ENCODE results near the gene SAP30BP.

DNA sequence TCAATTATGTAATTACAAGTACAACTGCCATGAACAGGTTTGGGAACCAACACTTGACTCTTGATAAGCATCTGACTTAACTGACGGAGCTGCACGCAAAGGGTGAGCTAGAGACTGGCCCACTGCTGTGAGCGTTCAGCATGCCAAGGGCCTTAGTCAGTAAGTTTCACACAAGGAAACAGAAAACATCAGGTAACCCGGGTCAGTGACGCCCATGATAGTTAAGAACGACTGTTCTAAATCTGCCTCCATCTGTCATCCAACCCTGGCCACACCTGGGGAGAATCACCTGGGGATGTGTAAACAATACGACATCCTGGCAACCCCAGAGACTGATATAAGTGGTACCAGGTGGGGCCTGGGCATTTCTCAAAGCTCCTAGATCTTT, 21.6 kb upstream of the SAP30BP start:
- TF ChIP-seq ZFP3 (CRISPR knock-in tag; IDR thresholded peaks at IDR 0.05) (no peak), ISL1 (CRISPR knock-in tag; IDR thresholded peaks at IDR 0.05) (no peak), ARNTL (CRISPR knock-in tag; IDR thresholded peaks at IDR 0.05; ENCODE audit: borderline replicate concordance, low read depth) (no peak), ZNF565 (CRISPR knock-in tag; conservative IDR thresholded peaks at IDR 0.05; ENCODE audit: low read depth) (no peak), TCF4 (CRISPR knock-in tag; IDR thresholded peaks at IDR 0.05; ENCODE audit: borderline replicate concordance) (no peak), GLIS3 (CRISPR knock-in tag; IDR thresholded peaks at IDR 0.05) (no peak), ZFP30 (CRISPR knock-in tag; IDR thresholded peaks at IDR 0.05) (no peak), ZNF70 (CRISPR knock-in tag; IDR thresholded peaks at IDR 0.05) (no peak)
- TF ChIP-seq, protein P1, sequence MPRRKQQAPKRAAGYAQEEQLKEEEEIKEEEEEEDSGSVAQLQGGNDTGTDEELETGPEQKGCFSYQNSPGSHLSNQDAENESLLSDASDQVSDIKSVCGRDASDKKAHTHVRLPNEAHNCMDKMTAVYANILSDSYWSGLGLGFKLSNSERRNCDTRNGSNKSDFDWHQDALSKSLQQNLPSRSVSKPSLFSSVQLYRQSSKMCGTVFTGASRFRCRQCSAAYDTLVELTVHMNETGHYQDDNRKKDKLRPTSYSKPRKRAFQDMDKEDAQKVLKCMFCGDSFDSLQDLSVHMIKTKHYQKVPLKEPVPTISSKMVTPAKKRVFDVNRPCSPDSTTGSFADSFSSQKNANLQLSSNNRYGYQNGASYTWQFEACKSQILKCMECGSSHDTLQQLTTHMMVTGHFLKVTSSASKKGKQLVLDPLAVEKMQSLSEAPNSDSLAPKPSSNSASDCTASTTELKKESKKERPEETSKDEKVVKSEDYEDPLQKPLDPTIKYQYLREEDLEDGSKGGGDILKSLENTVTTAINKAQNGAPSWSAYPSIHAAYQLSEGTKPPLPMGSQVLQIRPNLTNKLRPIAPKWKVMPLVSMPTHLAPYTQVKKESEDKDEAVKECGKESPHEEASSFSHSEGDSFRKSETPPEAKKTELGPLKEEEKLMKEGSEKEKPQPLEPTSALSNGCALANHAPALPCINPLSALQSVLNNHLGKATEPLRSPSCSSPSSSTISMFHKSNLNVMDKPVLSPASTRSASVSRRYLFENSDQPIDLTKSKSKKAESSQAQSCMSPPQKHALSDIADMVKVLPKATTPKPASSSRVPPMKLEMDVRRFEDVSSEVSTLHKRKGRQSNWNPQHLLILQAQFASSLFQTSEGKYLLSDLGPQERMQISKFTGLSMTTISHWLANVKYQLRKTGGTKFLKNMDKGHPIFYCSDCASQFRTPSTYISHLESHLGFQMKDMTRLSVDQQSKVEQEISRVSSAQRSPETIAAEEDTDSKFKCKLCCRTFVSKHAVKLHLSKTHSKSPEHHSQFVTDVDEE (CRISPR knock-in tag; IDR thresholded peaks at IDR 0.05), result no peak
- TF ChIP-seq, protein P2, sequence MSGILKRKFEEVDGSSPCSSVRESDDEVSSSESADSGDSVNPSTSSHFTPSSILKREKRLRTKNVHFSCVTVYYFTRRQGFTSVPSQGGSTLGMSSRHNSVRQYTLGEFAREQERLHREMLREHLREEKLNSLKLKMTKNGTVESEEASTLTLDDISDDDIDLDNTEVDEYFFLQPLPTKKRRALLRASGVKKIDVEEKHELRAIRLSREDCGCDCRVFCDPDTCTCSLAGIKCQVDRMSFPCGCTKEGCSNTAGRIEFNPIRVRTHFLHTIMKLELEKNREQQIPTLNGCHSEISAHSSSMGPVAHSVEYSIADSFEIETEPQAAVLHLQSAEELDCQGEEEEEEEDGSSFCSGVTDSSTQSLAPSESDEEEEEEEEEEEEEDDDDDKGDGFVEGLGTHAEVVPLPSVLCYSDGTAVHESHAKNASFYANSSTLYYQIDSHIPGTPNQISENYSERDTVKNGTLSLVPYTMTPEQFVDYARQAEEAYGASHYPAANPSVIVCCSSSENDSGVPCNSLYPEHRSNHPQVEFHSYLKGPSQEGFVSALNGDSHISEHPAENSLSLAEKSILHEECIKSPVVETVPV (CRISPR knock-in tag; IDR thresholded peaks at IDR 0.05), result no peak
- TF ChIP-seq, protein P3, sequence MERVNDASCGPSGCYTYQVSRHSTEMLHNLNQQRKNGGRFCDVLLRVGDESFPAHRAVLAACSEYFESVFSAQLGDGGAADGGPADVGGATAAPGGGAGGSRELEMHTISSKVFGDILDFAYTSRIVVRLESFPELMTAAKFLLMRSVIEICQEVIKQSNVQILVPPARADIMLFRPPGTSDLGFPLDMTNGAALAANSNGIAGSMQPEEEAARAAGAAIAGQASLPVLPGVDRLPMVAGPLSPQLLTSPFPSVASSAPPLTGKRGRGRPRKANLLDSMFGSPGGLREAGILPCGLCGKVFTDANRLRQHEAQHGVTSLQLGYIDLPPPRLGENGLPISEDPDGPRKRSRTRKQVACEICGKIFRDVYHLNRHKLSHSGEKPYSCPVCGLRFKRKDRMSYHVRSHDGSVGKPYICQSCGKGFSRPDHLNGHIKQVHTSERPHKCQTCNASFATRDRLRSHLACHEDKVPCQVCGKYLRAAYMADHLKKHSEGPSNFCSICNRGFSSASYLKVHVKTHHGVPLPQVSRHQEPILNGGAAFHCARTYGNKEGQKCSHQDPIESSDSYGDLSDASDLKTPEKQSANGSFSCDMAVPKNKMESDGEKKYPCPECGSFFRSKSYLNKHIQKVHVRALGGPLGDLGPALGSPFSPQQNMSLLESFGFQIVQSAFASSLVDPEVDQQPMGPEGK (CRISPR knock-in tag; IDR thresholded peaks at IDR 0.05; ENCODE audit: borderline replicate concordance), result no peak
- TF ChIP-seq, protein P4, sequence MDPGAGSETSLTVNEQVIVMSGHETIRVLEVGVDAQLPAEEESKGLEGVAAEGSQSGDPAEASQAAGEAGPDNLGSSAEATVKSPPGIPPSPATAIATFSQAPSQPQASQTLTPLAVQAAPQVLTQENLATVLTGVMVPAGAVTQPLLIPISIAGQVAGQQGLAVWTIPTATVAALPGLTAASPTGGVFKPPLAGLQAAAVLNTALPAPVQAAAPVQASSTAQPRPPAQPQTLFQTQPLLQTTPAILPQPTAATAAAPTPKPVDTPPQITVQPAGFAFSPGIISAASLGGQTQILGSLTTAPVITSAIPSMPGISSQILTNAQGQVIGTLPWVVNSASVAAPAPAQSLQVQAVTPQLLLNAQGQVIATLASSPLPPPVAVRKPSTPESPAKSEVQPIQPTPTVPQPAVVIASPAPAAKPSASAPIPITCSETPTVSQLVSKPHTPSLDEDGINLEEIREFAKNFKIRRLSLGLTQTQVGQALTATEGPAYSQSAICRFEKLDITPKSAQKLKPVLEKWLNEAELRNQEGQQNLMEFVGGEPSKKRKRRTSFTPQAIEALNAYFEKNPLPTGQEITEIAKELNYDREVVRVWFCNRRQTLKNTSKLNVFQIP (CRISPR knock-in tag; IDR thresholded peaks at IDR 0.05; ENCODE audit: borderline replicate concordance, low read depth), result no peak
- TF ChIP-seq, protein P5, sequence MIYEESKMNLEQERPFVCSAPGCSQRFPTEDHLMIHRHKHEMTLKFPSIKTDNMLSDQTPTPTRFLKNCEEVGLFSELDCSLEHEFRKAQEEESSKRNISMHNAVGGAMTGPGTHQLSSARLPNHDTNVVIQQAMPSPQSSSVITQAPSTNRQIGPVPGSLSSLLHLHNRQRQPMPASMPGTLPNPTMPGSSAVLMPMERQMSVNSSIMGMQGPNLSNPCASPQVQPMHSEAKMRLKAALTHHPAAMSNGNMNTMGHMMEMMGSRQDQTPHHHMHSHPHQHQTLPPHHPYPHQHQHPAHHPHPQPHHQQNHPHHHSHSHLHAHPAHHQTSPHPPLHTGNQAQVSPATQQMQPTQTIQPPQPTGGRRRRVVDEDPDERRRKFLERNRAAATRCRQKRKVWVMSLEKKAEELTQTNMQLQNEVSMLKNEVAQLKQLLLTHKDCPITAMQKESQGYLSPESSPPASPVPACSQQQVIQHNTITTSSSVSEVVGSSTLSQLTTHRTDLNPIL (CRISPR knock-in tag; IDR thresholded peaks at IDR 0.05; ENCODE audit: low read depth), result no peak
